ENCODE results near the gene RBM20.
"Not testable (repeated sequence)": the region's sequence is repeated elsewhere in the genome, so short reads cannot be mapped to it uniquely, and the experiment has no call there.

RBM20 gene

DNA sequence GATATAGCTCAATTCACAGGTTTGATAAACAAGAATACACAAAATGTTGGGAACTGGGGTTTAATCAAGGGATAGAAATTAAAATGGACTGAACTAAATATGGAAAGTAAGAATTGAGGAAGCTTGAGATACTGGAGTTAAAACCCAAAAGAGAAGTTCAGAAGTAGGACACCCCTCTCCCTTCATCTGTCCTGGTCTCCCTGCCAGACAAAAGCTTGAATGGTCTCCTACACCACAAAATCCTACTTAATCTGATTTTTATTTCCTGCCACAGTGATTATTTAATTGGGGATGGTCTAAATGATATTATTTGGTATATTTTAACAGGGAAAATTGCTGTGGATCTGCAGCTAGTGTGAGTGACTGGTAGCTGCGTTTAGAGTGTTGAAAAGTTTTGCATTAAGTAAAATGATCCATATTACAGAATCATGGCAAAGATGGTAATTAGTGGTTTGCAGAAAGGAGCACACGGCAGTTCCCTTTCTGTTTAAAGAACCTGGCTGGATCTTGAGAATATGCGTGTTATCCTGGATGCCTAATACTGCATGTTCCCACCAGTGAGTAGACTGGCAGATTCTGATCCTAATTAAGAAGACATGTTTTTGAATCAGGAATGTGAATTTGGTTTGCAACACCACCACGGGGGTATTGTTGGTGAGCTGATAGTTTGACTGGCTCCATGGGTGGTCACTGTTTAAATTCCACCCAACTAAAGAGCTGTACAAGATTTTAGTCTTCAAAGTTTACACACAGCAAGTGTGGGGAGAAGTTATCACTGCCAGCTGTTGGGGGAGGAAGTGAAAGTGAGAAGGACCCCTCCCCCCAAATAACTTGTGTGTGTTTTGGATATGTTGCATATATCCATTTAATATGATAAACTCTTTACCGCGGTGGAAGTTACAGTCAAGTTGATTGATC is 5.5 kb downstream of the RBM20 start:
- DNase-seq = no peak

DNA sequence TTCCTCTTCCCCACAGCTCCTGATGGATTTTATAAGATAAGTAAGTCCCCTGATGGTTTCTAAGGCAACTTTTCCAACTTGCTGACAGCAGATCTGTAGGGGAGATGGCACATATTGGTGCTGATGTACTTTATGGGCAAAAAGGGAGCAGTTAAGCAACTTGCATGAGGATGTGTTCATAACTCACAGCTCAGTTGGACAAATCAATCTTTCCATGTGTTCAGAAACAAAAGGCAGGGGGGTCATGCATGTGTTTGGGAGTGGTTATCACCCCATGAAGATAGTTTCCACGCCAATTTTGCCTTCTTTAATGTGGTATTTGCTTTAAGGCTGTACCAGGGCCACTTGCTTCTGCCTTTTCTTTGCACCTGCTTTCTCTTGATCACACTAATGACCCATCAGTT is 6.1 kb downstream of the RBM20 start:
- DNase-seq = no peak

DNA sequence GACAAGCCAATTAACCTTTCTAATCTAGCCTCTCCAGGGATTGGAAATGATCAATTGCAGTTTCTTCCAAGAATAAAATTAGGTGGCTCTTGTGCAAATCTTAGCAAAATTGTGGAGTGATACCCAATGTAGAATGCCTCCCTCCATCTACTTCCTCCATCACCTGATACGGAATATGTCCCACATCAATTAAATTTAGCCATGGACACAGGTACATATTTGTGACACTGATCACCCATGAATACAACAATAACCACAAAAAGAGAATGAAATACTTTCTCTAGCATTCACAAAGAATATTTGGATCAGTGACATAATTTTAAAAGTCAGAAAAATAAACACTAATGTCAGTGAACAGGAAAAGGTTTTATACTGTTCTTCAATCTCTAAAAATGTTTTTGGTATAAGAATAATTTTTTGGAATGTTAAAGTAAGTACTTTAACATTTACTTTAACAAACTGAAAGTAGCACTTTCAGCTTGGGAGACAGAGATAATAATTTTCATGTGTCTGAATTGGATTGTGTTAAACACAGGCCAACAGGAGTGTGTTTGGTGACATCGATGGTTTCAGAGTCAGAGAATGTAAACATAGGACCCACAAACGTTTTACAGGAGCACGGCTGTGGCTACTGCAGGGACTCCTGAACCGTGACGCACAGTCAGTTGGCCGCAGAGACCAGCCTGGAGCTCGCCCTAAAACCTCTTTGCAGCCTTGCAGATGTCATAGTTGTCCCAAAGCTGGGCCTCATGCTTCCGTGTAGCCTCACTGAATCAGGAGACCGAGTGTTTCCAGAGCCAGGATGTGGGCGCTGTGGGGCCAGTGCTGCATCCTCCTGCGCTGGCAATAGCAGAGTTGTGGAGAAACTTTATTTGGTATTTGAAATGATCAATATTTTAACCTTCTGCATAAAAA is 7.2 kb downstream of the RBM20 start:
- DNase-seq = peak in 1 of 5 experiments; percentile 37

DNA sequence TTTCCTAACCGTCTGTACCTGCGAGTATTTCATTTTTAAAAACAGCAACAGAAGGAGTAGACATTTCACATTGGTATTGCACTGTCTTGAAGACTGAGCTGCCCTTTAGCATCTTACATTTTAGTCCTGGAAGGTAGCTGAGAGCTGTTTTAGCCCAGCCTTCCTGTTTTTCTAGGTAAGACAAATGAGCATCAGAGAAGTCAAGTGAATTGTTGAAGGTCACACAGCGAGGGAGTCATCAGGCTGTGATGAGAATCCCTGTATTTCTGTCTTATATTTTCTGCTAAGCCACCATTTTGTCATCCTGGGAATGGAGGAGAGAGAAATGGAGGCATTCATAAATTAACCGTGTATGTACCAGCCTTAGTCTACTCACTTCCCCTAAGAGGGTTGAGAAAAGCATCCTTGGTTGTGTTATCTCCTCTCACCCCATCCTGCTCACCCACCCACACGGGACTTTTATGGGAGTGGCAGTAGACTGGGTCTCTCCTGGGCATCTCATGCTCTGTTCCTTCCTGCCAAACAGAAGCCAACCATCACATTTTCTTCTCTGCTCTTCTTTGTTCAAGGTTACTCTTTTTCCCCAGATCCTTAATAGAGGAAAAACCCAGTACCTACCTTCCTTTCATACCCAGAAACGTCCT is 8.5 kb downstream of the RBM20 start:
- DNase-seq = no peak

DNA sequence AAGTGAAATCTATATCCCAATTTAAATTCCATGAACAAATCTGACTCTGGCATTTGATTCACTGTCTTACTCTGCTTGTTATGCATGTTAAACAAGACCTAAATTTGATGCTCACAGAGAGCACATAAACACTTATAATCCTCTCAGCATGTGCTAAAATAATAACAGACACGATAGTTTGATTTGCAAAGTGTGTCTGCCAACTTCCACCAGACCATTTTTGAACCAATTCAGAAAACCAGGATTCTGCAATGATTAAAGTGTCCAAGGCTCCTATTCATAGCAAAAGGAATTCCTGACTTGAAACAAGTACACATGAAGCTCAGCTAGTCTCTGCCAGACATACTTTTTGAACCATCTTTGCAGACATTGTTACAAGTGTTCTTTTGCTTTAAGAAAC is 11.2 kb downstream of the RBM20 start:
- DNase-seq = no peak

DNA sequence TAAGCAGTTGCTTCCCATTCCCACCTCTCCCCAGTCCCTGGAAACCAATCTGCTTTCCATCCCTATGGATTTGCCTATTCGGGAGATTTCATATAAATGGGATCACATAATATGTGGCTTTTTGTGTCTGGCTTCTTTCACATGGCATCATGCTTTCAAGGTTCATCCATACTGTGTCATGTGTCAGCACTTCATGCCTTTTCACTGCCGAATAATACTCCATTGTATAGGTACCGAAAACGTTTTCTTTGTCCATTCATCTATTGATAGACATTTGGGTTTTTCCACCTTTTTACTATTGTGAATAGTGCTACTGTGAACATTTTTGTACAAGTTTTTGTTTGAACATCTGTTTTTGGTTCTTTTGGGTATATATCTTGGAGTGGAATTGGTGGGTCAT is 12.5 kb downstream of the RBM20 start:
- DNase-seq = no peak

DNA sequence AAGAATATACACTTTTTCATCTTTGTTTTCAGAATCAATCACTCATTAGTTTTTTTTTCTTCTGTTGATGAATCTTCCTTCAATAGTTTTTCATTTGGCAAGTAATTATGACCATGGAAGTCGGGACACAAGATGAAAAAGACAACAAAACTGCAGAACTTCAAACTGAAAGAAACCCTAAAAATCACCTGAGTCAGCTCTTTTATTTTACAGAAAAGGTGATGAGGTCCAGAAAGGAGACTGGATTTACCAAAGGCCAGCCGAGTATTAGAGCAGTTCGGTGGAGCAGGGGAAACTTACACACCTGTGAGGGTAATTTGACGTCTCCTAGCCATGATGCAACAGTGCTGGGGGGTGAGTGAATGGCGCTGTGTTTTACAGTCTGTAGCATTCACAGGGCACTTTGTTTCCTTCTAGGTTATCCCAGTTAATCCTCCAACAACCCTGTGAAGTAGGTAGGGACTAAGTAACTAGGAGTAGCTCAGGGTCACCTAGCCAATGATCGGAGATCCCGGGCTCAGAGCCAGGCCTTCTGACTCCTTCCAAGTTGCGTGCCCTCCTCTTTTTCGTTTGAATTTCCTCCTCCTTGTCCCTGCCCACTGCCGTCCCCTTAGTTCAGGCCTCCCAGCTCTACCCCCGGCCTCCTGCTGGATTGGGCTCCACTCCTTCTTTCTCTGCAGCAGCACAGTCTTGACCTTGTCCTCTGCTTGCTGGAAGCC is 14.0 kb downstream of the RBM20 start:
- no peak for DNase-seq

DNA sequence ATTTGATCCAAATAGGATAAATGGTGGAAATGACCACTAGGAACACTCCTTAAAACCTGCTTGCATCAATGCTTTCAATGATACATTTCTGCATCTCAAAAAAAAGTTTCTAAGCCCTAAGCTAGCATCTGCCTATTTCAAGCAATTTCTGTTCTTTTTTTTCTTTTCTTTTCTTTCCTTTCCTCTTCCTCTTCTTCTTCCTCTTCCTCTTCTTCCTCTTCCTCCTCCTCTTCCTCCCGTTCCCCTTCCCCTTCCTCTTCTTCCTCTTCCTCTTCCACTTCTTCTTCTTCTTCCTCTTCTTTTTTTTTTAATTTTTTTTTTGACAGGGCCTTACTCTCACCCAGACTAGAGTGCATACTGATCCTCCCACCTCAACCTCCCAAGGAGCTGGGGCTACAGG is 15.4 kb downstream of the RBM20 start:
- DNase-seq = no peak

DNA sequence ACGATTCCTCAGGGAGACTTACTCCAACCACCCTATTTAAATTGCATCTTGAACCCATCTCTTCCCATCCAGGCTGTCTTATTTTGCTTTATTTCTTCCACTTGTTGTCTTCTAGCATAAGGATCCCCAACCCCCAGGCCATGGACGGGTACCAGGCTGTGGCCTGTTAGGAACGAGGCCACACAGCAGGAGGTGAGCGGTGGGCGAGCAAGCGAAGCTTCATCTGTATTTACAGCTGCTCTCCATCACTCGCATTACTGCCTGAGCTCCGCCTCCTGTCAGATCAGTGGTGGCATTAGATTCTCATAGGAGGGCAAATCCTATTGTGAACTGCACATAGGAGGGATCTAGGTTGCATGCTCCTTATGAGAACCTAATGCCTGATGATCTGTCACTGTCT is 16.2 kb downstream of the RBM20 start:
- not testable (repeated sequence) for DNase-seq

DNA sequence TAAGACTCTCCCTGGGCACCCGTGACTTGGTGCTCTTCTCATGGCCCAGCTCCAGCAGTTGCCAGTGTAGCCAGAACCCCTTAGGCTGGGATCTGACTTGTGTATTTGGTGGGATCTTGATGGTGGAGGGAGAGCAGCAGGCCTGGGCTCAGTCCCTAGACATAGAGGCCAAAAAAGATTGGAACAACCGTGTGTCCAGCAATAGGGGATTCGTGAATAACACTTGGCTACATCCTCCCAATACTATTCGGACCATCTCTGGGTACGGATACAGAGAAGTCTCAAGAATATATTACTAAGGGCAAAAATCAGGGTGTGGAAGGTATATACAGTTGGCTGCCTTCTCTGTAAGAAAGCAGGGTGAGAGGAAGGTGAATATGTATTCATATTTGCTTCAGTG is 17.2 kb downstream of the RBM20 start:
- DNase-seq = no peak

DNA sequence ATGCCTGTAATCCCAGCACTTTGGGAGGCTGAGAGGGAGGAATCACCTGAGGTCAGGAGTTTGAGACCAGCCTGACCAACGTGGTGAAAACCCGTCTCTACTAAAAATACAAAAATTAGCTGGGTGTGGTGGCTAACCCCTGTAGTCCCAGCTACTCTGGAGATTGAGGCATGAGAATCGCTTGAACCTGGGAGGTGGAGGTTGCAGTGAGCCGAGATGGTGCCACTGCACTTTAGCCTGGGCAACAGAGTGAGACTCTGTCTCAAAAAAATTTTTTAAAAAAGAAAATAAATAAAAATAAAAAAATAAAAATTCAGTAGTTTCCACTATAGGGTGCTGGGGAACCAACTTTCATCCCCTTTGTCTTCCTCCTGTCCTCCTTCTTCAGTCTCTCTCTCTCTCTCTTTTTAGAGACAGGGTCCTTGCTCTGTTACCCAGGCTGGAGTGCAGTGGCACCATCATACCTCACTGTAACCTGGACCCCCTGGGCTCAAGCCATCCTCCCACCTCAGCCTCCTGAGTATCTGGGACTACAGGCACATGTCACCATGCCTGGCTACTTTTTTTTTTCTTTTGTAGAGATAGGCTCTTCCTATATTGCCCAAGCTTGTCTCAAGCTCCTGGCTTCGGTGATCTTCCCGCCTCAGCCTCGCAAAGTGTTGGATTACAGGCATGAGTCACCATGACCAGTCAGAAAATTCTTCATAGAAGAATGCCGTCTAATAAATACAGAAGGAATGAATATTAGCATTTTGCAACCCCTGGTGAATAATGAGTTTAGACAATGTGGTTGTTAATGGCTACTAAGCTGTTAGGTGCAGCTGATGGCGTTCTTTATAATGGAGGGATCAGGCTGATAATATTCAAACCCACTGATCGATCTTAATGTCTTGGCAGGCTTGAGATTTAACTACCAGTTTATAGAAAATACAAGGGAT is 20.6 kb downstream of the RBM20 start:
- no peak for DNase-seq

DNA sequence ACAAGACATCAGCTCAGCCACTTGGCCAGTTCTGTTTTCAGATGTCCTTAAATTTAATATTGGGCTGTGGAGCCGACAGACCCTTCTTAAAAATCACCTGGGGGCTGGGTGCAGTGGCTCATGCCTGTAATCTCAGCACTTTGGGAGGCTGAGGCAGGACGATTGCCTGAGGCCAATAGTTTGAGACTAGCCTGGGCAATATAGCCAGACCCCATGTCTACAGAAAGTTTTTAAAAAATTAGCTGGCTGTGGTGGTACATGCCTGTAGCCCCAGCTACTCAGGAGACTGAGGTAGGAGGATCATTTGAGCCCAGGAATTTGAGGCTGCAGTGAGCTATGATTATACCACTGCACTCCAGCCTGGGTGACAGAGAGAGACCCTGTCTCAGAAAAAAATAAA is 22.1 kb downstream of the RBM20 start:
- not testable (repeated sequence) for DNase-seq

DNA sequence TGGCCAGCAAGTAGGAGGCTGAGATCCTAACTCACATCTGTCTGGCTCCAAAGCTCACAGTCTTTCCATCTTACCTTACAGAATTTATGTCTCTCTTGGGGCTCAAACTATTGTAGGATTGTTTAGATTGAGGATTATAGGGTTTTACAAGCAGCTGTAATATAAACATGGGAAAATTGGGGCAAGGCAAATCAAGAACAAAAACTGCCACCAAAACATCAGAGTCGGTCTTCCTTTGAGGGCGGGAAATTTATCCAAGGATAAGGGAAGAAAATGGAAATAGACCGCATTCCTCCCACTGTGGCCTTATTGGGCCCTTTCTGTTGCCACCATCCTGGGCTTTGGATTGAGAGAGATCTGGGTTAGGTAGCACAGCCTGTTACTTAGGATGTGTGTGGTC is 22.5 kb downstream of the RBM20 start:
- no peak for DNase-seq

DNA sequence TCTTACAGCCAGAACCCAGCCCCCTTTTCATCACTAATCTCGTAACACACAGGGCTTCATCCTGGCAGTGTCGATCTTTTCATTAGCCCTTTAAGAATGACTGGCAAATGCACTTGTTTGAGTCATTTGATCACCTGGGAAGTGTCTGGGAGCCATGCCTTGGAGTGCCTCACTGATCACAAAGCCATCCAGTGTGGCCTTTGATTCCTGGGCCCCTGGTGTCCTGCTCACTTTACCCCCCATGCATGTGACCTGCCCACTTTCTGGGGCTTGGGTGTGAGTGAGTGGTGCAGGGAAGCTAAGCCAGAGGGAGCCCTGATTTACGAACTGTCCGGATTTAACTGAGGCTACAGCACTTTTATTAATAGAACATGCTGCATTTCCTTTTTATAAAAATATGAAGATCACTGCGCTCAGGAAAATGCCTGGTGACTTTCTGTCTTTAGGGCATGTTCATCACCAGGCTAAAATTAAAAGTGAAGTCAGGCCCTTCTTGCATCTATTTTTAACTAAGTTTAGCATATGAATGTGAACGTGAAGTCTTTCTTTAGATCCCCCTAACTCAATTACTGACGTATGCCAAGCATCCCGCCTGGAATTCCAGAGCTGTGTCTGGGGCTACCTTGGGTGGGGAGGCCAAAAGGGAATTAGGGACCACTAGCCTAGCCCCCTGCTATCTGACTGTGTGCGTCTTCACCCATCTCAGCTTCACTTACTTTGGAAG is 23.6 kb downstream of the RBM20 start:
- no peak for DNase-seq

DNA sequence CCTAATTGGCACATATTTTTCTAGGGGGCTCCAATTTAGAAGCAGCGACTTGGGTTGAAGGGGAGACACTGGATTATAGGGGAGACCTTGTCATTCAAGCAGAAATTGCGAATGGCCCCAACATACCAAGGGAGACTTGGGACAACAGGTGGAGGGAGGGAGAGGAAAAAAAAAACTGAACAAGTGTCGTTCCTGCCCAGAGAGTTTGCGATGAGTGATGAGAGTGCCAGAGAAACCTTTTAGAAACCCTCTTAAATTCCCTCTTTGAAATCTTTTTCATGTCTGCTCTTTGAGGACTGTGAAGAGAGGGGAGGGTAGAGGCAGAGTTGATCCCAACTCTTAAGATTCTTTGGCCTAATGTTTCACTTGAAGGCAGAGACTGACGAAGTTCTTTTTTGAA is 24.3 kb downstream of the RBM20 start:
- no peak for DNase-seq

DNA sequence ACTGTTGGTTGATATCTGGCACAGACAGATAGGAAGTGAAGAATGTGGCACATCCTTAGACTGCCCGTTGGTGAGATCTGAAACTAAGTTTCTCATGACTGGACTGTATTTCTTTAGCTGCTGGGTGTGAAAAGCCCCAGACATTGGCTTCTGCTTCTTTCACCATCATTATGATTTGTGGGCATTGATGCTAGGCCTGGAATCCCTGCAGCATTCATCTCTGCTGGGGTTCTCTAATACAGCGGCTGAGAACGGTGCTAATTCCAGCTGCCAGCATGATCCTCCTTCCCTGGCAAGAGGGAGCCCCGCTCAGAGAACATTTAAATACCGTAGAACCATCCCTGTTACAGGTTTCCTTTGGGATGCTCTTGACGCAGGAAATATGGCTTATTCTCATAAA is 26.2 kb downstream of the RBM20 start:
- DNase-seq = no peak

DNA sequence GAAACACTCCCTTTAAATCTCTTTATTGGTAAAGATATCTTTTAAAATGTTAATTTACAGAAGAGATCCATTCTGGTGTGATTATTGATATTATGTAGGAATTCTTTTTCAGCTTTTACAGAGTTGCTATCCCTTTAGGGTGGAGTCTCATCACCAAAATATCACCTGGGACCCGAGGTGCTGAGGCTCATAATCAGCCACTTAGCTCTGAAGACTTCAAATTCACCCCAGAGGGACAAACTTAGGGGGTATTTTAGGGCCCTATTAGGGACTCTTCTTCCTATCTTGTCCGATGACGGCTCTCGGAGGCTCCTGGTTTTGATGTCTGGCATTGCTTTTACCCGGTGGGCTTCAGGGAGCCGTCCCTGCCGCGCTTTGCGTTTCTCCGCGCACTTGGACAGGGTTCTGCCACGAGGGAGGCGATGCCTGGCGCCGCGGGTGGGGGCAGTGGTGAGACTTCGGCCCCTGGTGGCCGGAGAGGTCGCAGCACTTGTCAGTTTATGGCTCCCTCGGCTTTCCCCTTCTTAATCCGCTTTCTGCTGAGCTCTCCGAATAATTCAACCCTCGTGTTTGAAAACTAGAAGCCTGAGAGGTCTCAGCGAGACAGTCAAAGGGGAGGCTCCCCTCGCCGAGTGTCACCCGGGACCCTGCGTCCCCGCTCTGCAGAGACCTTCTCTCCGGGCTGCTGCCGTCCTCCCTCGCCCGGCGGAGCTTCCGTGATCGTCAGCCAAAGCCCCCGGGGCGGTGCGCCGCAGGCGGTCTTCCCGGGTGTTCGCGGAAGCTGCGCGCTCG is 27.8 kb downstream of the RBM20 start:
- peak; percentile 15 to 77 (median 50) for DNase-seq

DNA sequence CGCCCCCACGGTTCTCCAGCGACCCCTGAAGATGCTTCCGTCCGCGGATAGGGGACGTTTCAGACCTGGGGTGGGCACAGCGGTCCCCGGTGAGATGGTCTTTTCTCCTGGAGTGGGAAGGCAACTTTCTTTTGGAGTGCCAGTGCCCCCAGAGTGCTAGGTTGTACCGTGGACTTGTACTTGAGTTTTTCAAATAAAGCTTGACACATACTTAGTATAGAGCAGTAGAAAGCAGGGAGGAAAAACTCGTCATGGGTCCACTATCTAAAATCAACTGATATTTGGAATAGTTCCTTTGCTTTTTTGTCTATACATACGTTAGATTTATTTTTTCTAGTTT is 28.4 kb downstream of the RBM20 start:
- no peak for DNase-seq

DNA sequence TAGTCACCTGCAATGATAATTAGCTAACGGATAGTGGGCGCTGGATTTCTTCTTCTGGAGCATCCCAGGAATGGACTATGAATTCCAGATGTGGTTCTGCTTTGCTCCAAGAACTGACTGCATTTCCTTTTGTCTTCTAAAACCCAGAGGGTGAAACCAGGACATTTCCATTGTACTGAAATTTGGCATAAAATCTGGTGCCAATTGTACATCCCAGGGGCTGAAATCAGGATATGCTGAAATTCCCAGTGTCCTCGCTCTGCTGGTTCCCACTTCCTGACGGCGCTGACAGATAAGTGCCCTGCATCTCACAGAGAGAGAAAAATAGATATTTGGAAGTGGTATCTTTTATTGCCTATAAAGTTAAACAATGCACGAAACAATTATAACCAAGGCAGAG is 31.9 kb downstream of the RBM20 start:
- no peak for DNase-seq

Data from T-helper 2 cell (primary cell).